ENCODE measurements around the gene THEM5.

The THEM5 gene

DNA sequence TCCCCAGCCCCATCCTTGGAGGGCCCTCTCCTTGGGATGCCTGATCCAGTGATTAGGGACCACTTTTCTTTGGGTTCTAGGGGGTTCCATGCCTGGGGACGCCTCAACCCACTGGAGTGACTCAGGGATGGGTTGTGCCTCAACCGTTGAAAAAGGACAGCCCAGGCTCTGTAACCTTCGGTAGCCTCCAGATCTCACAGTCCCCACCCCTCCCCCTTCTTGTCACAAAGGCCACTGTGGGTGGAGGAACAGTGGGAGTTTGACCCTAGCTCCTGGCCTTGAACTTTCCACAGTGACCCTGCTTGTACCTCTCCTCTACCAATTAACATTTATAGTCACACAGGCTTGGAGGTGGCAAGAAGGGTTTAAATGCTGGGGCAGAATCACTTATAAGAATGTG is 19.3 kb downstream of the THEM5 start:
- DNase-seq (ENCODE audit: low read depth), result no peak
- no peak overlapping the region for H3K4me3 ChIP-seq (replicated peaks; ENCODE audit: low read depth, low read length)
- TF ChIP-seq, protein P1, sequence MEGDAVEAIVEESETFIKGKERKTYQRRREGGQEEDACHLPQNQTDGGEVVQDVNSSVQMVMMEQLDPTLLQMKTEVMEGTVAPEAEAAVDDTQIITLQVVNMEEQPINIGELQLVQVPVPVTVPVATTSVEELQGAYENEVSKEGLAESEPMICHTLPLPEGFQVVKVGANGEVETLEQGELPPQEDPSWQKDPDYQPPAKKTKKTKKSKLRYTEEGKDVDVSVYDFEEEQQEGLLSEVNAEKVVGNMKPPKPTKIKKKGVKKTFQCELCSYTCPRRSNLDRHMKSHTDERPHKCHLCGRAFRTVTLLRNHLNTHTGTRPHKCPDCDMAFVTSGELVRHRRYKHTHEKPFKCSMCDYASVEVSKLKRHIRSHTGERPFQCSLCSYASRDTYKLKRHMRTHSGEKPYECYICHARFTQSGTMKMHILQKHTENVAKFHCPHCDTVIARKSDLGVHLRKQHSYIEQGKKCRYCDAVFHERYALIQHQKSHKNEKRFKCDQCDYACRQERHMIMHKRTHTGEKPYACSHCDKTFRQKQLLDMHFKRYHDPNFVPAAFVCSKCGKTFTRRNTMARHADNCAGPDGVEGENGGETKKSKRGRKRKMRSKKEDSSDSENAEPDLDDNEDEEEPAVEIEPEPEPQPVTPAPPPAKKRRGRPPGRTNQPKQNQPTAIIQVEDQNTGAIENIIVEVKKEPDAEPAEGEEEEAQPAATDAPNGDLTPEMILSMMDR (IDR thresholded peaks at IDR 0.05; ENCODE audit: low read length, missing control alignments), result no peak

DNA sequence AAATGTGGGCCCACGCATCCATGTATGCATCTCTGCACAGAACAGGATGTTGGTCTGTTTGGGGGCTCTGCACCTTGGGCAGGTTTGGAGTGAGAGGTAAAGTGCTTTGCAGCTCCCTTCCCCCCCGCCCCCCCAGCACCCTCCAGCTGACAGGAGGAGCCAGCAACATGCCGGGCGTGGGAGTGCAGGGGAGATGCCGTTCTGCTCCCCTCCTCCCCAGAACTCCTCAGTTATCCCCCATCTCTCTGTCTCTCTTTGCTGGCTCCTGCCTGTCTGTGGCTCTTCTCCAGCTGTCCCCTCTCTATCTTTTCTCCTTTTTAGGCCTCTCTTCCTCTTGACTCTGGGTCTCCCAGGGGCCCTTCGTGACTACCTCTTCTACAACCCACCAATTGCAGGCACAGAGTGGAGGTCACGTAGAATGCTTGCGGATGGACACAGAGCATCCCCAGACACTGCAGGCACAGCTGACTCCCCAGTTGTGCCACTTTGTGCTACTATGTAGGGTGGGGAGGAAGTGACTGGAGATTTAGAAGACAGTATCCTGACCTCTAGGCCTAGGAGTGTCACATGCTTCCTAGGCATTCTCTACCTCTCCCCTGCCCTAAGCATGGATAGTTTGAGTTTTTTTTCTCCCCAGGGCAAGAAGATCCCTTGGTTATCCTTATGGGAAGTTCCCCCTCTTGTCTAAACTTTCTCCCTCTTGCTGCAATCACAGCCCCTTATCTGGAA is 20.2 kb downstream of the THEM5 start:
- no peak overlapping the region for H3K4me3 ChIP-seq (replicated peaks; ENCODE audit: low read depth, low read length)
- TF ChIP-seq, protein P1 (IDR thresholded peaks at IDR 0.05; ENCODE audit: low read length, missing control alignments), result no peak

DNA sequence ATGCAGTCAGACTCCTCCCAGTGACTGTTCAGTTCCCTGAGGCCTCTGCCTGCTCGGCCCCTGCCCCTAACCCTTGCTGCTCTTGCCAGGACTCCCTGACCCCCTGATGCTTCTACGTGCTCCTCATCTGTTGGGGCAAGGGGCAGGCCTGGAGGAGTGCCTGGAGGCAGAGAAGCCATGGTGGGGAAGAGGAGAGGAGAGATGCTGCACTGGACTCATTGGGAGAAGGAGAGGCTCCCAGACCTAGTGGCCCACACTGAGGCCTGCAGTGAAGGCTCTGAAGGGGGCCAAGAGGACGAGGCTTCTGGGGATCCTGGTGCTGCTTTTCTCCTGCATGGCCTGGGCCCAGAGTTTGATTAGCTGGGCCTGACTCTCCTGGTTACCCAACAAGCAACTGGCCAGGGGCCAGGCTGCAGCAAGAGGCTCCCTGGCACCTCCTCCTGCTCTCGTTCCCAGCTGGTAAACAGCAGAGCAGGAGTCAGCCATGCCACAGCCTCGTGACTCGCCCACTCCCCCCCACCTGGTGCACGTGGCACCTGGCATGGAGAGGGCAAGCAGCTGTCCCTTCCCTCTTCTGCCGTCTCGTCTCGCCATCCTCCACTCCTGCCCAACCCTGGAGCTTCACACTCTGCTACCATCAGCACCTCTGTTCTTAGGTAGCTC is 21.1 kb downstream of the THEM5 start:
- TF ChIP-seq, protein P1 (IDR thresholded peaks at IDR 0.05; ENCODE audit: low read length, missing control alignments), result no peak
- no peak overlapping the region for H3K4me3 ChIP-seq (replicated peaks; ENCODE audit: low read depth, low read length)
- DNase-seq (ENCODE audit: low read depth), result peak; percentile 69

More for the DNA sequence above, 20.2 kb downstream of the THEM5 start:
- no peak for DNase-seq (ENCODE audit: low read depth)

DNA sequence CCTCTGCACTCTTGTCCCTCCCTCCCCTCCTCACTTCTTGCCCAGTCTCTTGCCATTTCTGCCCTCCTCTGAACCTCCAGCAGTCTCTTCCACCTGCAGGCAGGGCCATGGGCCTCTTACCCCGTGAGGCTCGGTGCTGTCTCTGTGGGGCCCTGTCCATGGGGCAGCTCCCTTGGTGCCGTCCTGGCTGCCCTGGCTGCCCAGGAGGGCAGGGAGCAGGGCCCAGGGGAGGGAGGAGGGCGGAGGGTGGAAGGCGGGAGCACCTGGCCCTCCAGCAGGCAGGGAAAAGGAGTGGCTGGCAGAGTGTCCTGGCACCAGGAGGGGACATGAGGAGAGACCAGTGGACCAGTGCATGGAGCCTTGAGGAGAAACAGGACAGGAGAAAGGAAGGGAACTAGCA is 21.9 kb downstream of the THEM5 start, which contains the start of gene RORC:
Gene RORC, minus strand, starts transcription at position 198 of the 400 bp plus-strand sequence. Its CDS starts 38 bp downstream, at position 160.
- no peak for DNase-seq (ENCODE audit: low read depth)
- TF ChIP-seq, protein P1 (IDR thresholded peaks at IDR 0.05; ENCODE audit: low read length, missing control alignments), result no peak
- no peak within 1 kb of the TSS for H3K4me3 ChIP-seq (replicated peaks; ENCODE audit: low read depth, low read length)

DNA sequence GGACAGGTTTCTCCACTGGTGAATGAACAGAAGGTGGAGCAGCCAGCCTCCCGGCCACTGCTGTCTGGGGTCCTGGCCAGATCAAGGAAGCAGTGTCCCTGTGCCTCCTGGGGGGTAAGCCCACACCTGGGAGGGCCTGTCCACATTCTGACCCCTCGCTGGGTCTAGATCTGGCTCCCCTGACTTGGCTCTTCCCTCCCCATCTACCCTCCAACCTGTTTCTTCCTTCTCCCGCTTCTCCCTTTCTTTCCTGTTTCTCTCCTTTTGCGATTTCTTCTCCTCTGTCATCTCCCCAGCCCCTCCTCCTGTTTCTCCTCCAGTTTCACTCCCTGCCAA is 22.3 kb downstream of the THEM5 start:
- no peak for DNase-seq (ENCODE audit: low read depth)
- TF ChIP-seq, protein P1 (IDR thresholded peaks at IDR 0.05; ENCODE audit: low read length, missing control alignments), result no peak
- H3K4me3 ChIP-seq (replicated peaks; ENCODE audit: low read depth, low read length), result no peak overlapping the region

DNA sequence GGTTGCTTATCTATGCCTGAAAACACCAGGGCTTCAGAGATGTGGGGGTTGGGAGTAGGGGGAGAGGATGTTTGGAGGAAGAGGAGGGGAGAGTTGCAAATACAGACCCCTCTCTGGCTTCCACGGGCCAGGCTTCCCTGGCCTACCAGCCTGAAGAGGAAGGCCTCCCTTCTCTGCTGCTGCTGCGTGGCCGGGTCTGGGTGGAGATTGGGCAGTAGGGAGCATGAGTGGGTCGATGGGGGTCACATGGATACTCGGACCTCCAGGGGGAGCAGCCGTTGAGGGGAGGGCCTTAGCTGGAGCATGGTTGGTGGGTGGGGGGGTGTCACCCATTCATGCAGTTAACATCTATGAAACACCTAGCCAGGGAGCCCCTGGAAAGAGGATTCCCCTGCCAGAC is 23.5 kb downstream of the THEM5 start:
- no peak for DNase-seq (ENCODE audit: low read depth)
- TF ChIP-seq, protein P1 (IDR thresholded peaks at IDR 0.05; ENCODE audit: low read length, missing control alignments), result no peak
- H3K4me3 ChIP-seq (replicated peaks; ENCODE audit: low read depth, low read length), result no peak overlapping the region
